ENCODE measurements around the gene HORMAD2. TPM values are rescaled to one million over a fixed set of nuclear protein-coding genes. Genes with fewer than 3 reads are reported as not detected.
A peak's percentile ranks its signal among the peaks of the same experiment; 100 is the strongest.
"Not testable (repeated sequence)": the region's sequence is repeated elsewhere in the genome, so short reads cannot be mapped to it uniquely, and the experiment has no call there.

Gene HORMAD2
- total RNA-seq, 2 experiments from 2014 or later, result not detected

- no peaks in the 10 kb centered on the region for H3K9me3 Mint-ChIP-seq
- H3K36me3 Mint-ChIP-seq, result no peaks in the 10 kb centered on the region
- peak overlapping the region; percentile 56 for H3K4me3 Mint-ChIP-seq
- no peaks in the 10 kb centered on the region for H3K27me3 Mint-ChIP-seq
- ChIA-PET POLR2A (interaction anchor here (0.6 to 4.0 kb wide), 12 partner anchors 8 to 228 kb away, joined by 3 to 19 read pairs (median 5); no protein-coding TSS in a partner anchor), CTCF (interaction anchor here (0.8 to 2.1 kb wide), 6 partner anchors 13 to 92 kb away, joined by 3 to 10 read pairs (median 4); no protein-coding TSS in a partner anchor)
- H3K4me1 Mint-ChIP-seq (ENCODE audit: low read depth), result peaks cover 70% of the 10 kb centered on the region
- DNase-seq, result peak; percentile 84
- H3K27ac Mint-ChIP-seq, result peak overlapping the region; percentile 97
- intact Hi-C loops (cut with micrococcal nuclease), result loop anchor here (1.0 kb wide), 3 partner anchors 11 to 37 kb away; no protein-coding TSS in a partner anchor
These were observed 116.0 kb downstream of the HORMAD2 start for GRCh38 chr22:30196141-30196879.

GRCh38 chr22:30196880-30197336 lies 116.6 kb downstream of the HORMAD2 start:
- no peak for DNase-seq
- POLR2A ChIA-PET, result interaction anchor here (0.6 to 4.0 kb wide), 12 partner anchors 9 to 227 kb away, joined by 3 to 19 read pairs (median 5); no protein-coding TSS in a partner anchor
- Mint-ChIP-seq H3K27ac (peak overlapping the region; percentile 97), H3K4me3 (no peak overlapping the region), H3K9me3 (no peaks in the 10 kb centered on the region), H3K27me3 (no peaks in the 10 kb centered on the region), H3K4me1 (ENCODE audit: low read depth) (peaks cover 64% of the 10 kb centered on the region), H3K36me3 (no peaks in the 10 kb centered on the region)
- CTCF ChIA-PET, result interaction anchor here (0.8 to 2.1 kb wide), 6 partner anchors 14 to 92 kb away, joined by 3 to 10 read pairs (median 4); no protein-coding TSS in a partner anchor
- intact Hi-C loops (cut with micrococcal nuclease), result loop anchor here (1.0 kb wide), 3 partner anchors 12 to 38 kb away; no protein-coding TSS in a partner anchor

- no peaks in the 10 kb centered on the region for H3K9me3 Mint-ChIP-seq
- CTCF ChIA-PET, result interaction anchor here (1.4 to 2.1 kb wide), 2 partner anchors 19 to 89 kb away, joined by 5 to 10 read pairs; no protein-coding TSS in a partner anchor
- peaks cover 60% of the 10 kb centered on the region for H3K4me1 Mint-ChIP-seq (ENCODE audit: low read depth)
- no peaks in the 10 kb centered on the region for H3K36me3 Mint-ChIP-seq
- no peak overlapping the region for H3K4me3 Mint-ChIP-seq
- H3K27me3 Mint-ChIP-seq, result no peaks in the 10 kb centered on the region
- H3K27ac Mint-ChIP-seq, result peak overlapping the region; percentile 97
- intact Hi-C loops (cut with micrococcal nuclease), result no loop called here
- no peak for DNase-seq
- POLR2A ChIA-PET, result interaction anchor here (1.1 to 4.0 kb wide), 4 partner anchors 12 to 40 kb away, joined by 4 to 19 read pairs (median 5); no protein-coding TSS in a partner anchor
These were observed 117.1 kb downstream of the HORMAD2 start for GRCh38 chr22:30197389-30197788.

- Mint-ChIP-seq H3K9me3 (no peaks in the 10 kb centered on the region), H3K27ac (peak overlapping the region; percentile 44), H3K27me3 (no peaks in the 10 kb centered on the region), H3K36me3 (no peaks in the 10 kb centered on the region), H3K4me1 (ENCODE audit: low read depth) (peaks cover 51% of the 10 kb centered on the region), H3K4me3 (no peak overlapping the region)
- intact Hi-C loops (cut with micrococcal nuclease), result no loop called here
- ChIA-PET CTCF (interaction anchor here (0.6 to 1.5 kb wide), 4 partner anchors 13 to 200 kb away, joined by 3 to 6 read pairs (median 4); no protein-coding TSS in a partner anchor), POLR2A (interaction anchor here (4.0 kb wide), 1 partner anchor 13 kb away, joined by 19 read pairs; no protein-coding TSS in a partner anchor)
- DNase-seq, result no peak
These were observed 118.0 kb downstream of the HORMAD2 start for GRCh38 chr22:30198152-30198825.

- Mint-ChIP-seq H3K4me1 (ENCODE audit: low read depth) (peaks cover 49% of the 10 kb centered on the region), H3K9me3 (no peaks in the 10 kb centered on the region), H3K4me3 (no peak overlapping the region), H3K27me3 (no peaks in the 10 kb centered on the region), H3K36me3 (no peaks in the 10 kb centered on the region), H3K27ac (peak overlapping the region; percentile 46)
- CTCF ChIA-PET, result interaction anchor here (0.8 to 1.5 kb wide), 3 partner anchors 13 to 91 kb away, joined by 3 to 6 read pairs (median 5); no protein-coding TSS in a partner anchor
- peak; percentile 35 for DNase-seq
- intact Hi-C loops (cut with micrococcal nuclease), result no loop called here
- POLR2A ChIA-PET, result interaction anchor here (0.6 kb wide), 1 partner anchor 17 kb away, joined by 3 read pairs; no protein-coding TSS in a partner anchor
These were observed 118.7 kb downstream of the HORMAD2 start for GRCh38 chr22:30198921-30199320.

- DNase-seq; H3K27me3 Mint-ChIP-seq; H3K9me3 Mint-ChIP-seq; H3K36me3 Mint-ChIP-seq; H3K27ac Mint-ChIP-seq; H3K4me3 Mint-ChIP-seq; intact Hi-C loops (cut with micrococcal nuclease); POLR2A ChIA-PET: not testable (repeated sequence)
- CTCF ChIA-PET, result interaction anchor here (1.1 kb wide), 1 partner anchor 24 kb away, joined by 3 read pairs; no protein-coding TSS in a partner anchor
- peaks cover 34% of the 10 kb centered on the region for H3K4me1 Mint-ChIP-seq (ENCODE audit: low read depth)
These were observed 120.6 kb downstream of the HORMAD2 start for GRCh38 chr22:30200905-30201304.

- no peak overlapping the region for H3K27ac Mint-ChIP-seq
- POLR2A ChIA-PET, result interaction anchor here (1.0 kb wide), 1 partner anchor 42 kb away, joined by 3 read pairs; no protein-coding TSS in a partner anchor
These were observed 121.7 kb downstream of the HORMAD2 start for GRCh38 chr22:30201945-30202344.

GRCh38 chr22:30202531-30203006 lies 122.3 kb downstream of the HORMAD2 start:
- CTCF ChIA-PET, result interaction anchor here (2.0 kb wide), 1 partner anchor 94 kb away, joined by 6 read pairs; no protein-coding TSS in a partner anchor
- Mint-ChIP-seq H3K27ac (no peak overlapping the region), H3K27me3 (no peaks in the 10 kb centered on the region)

More at GRCh38 chr22:30201945-30202344, 121.7 kb downstream of the HORMAD2 start:
- Mint-ChIP-seq H3K4me3 (no peak overlapping the region), H3K4me1 (ENCODE audit: low read depth) (peaks cover 23% of the 10 kb centered on the region), H3K36me3 (no peaks in the 10 kb centered on the region), H3K9me3 (no peaks in the 10 kb centered on the region), H3K27me3 (no peaks in the 10 kb centered on the region)
- intact Hi-C loops (cut with micrococcal nuclease), result no loop called here
- no peak for DNase-seq
- CTCF ChIA-PET, result interaction anchor here (0.6 to 2.0 kb wide), 2 partner anchors 93 to 94 kb away, joined by 3 to 6 read pairs; no protein-coding TSS in a partner anchor

GRCh38 chr22:30204015-30204741 lies 123.9 kb downstream of the HORMAD2 start:
- CTCF ChIA-PET, result interaction anchor here (0.9 kb wide), 1 partner anchor 21 kb away, joined by 3 read pairs; no protein-coding TSS in a partner anchor
- Mint-ChIP-seq H3K9me3 (no peaks in the 10 kb centered on the region), H3K4me3 (no peak overlapping the region), H3K4me1 (ENCODE audit: low read depth) (peaks cover 6% of the 10 kb centered on the region), H3K36me3 (no peaks in the 10 kb centered on the region), H3K27ac (no peak overlapping the region), H3K27me3 (no peaks in the 10 kb centered on the region)
- POLR2A ChIA-PET, result no interaction called here
- no peak for DNase-seq
- intact Hi-C loops (cut with micrococcal nuclease), result no loop called here

More at GRCh38 chr22:30202531-30203006, 122.3 kb downstream of the HORMAD2 start:
- intact Hi-C loops (cut with micrococcal nuclease), result no loop called here
- no peak for DNase-seq
- H3K9me3 Mint-ChIP-seq, result no peaks in the 10 kb centered on the region
- peaks cover 18% of the 10 kb centered on the region for H3K4me1 Mint-ChIP-seq (ENCODE audit: low read depth)
- H3K36me3 Mint-ChIP-seq, result no peaks in the 10 kb centered on the region
- POLR2A ChIA-PET, result interaction anchor here (1.0 kb wide), 1 partner anchor 42 kb away, joined by 3 read pairs; no protein-coding TSS in a partner anchor
- no peak overlapping the region for H3K4me3 Mint-ChIP-seq

- ChIA-PET CTCF (interaction anchor here (0.9 kb wide), 1 partner anchor 22 kb away, joined by 3 read pairs; no protein-coding TSS in a partner anchor), POLR2A (interaction anchor here (1.0 kb wide), 1 partner anchor 13 kb away, joined by 3 read pairs; no protein-coding TSS in a partner anchor)
- Mint-ChIP-seq H3K36me3 (no peaks in the 10 kb centered on the region), H3K4me3 (no peak overlapping the region), H3K27me3 (no peaks in the 10 kb centered on the region), H3K9me3 (no peaks in the 10 kb centered on the region), H3K4me1 (ENCODE audit: low read depth) (peaks cover under 1% of the 10 kb centered on the region), H3K27ac (no peak overlapping the region)
- intact Hi-C loops (cut with micrococcal nuclease), result no loop called here
- no peak for DNase-seq
These were observed 124.5 kb downstream of the HORMAD2 start for GRCh38 chr22:30204742-30205111.

Data from activated CD4-positive, alpha-beta memory T cell treated with anti-CD3 and anti-CD28 coated beads for 36 hours (primary cell).